ENCODE measurements around the gene PKHD1.

- TF ChIP-seq EZH2 (IDR thresholded peaks at IDR 0.05; ENCODE audit: low read length, unreplicated experiment): no peak
- TF ChIP-seq CTCF (conservative IDR thresholded peaks at IDR 0.05; ENCODE audit: low read depth, low read length): no peak
These were observed 299.3 kb downstream of the PKHD1 start for GRCh38 chr6:51788121-51788520.
